OCI-LY1 (cell line): ENCODE data around the gene SPACA4.
A peak's percentile ranks its signal among the peaks of the same experiment; 100 is the strongest.

ENCODE experiments used
- EZH2 ChIP-seq: fragments of 200-600 bp; sonication (generic), shearing (Covaris generic); IDR thresholded peaks from 2 replicates; pipeline ENCODE4 v1.8.0; 2017; ENCODE audit warnings: borderline replicate concordance, mixed run types, mild to moderate bottlenecking, antibody characterized with exemption, low read length, moderate library complexity, mixed read lengths
- TF ChIP-seq, protein P1 (sequence below): fragments of 200-600 bp; sonication (generic), shearing (Covaris generic); IDR thresholded peaks from 2 replicates; pipeline ENCODE4 v1.5.1; 2017; ENCODE audit warnings: mild to moderate bottlenecking, antibody characterized with exemption, low read length, moderate library complexity, mixed read lengths

DNA sequence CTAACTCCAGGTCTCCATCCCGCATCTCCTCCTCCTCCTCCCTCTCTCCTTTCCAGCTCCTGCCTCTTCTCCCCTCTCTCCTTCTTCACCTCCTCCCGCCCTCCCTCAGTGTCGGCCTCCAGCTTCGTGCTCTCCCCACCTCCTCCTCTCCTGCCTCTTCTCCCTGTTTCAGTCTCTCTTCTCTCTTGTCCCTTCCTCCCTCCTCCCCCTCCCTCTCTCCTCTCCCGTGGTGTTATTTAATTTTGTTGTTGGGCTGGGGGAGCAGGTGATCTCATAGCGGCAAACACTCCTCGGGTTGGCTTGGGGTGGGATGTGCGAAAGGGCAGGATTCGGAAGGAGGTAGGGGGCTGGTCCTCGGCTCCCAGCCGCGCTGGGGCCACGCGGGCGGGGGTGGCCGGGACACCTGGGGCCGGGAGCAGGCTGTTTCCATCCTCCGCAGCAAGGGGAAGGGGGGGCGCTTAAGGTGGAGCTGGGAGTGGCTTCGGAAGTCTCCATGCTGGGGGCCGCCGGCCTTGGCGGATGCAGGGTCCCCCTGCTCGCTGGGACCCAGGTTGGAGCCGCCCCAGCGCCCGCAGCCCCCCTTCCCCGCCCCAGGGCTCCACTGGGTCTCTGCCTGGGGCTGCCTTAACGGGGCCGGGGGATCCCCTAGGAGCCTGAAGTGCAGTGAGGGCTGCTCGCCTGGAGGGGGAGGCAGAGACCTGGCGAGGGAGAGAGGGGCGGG lies 39.6 kb downstream of the SPACA4 start, which contains the start of gene CA11:
- TF ChIP-seq, protein P1, sequence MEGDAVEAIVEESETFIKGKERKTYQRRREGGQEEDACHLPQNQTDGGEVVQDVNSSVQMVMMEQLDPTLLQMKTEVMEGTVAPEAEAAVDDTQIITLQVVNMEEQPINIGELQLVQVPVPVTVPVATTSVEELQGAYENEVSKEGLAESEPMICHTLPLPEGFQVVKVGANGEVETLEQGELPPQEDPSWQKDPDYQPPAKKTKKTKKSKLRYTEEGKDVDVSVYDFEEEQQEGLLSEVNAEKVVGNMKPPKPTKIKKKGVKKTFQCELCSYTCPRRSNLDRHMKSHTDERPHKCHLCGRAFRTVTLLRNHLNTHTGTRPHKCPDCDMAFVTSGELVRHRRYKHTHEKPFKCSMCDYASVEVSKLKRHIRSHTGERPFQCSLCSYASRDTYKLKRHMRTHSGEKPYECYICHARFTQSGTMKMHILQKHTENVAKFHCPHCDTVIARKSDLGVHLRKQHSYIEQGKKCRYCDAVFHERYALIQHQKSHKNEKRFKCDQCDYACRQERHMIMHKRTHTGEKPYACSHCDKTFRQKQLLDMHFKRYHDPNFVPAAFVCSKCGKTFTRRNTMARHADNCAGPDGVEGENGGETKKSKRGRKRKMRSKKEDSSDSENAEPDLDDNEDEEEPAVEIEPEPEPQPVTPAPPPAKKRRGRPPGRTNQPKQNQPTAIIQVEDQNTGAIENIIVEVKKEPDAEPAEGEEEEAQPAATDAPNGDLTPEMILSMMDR, result peak; percentile 87
- no peak for TF ChIP-seq EZH2
